ENCODE results near the gene ABCA13. TPM values are rescaled to one million over a fixed set of nuclear protein-coding genes. Genes with fewer than 3 reads are reported as not detected.

The ABCA13 gene
- total RNA-seq, 1 experiment from 2014 or later = not detected

GRCh38 chr7:48643431-48644013 is 472.3 kb downstream of the ABCA13 start:
- intact Hi-C loops (cut with micrococcal nuclease) = no loop called here
- Histone ChIP-seq H2AFZ (ENCODE audit: low read depth, low read length, poor library complexity, severe bottlenecking) (no peak overlapping the region), H3K9ac (ENCODE audit: low read length) (no peak overlapping the region), H3K9me3 (ENCODE audit: control insufficient read depth in 1 of 2, insufficient read depth in 1 of 2, low read depth in 1 of 2, low read length in 2 of 2) (peaks cover 6 to 20% of the 10 kb centered on the region in 2 experiments; a peak in 2 of 4 replicates), H3K36me3 (ENCODE audit: control insufficient read depth in 1 of 2, insufficient read depth in 2 of 2, low read length in 2 of 2) (no peaks in the 10 kb centered on the region), H3K27me3 (ENCODE audit: insufficient read depth, low read length) (no peaks in the 10 kb centered on the region), H3K4me1 (ENCODE audit: control insufficient read depth in 1 of 2, insufficient read depth in 2 of 2, low read length in 2 of 2) (no peaks in the 10 kb centered on the region), H3K79me2 (ENCODE audit: insufficient read depth, low read length) (no peaks in the 10 kb centered on the region), H3K9me2 (ENCODE audit: insufficient read depth) (no peaks in the 10 kb centered on the region), H3K4me3 (replicated peaks in 1 of 2; ENCODE audit: low read depth in 1 of 2, low read length in 2 of 2) (no peak overlapping the region), H3K27ac (ENCODE audit: low read depth, low read length) (no peak overlapping the region), H3K4me2 (ENCODE audit: low read length) (no peak overlapping the region), H4K20me1 (ENCODE audit: insufficient read depth) (no peaks in the 10 kb centered on the region)
- CTCF ChIA-PET = no interaction called here
- RAD21 ChIA-PET (ENCODE audit: low non-redundant PET in 1 of 2, low total read pairs in 2 of 2, uncharacterized antibody in 2 of 2, unreplicated experiment in 2 of 2) = no interaction called here
- TF ChIP-seq MAX (IDR thresholded peaks at IDR 0.05) = no peak
- TF ChIP-seq JUND (IDR thresholded peaks at IDR 0.05) = no peak
- TF ChIP-seq EZH2 (IDR thresholded peaks at IDR 0.05) = no peak
- no peak for TF ChIP-seq REST (IDR thresholded peaks at IDR 0.05; ENCODE audit: low read depth)
- TF ChIP-seq CBX3 (IDR thresholded peaks at IDR 0.05; ENCODE audit: low read depth) = no peak
- TF ChIP-seq SRF (IDR thresholded peaks at IDR 0.05; ENCODE audit: low read depth) = no peak
- TF ChIP-seq POLR2A (IDR thresholded peaks at IDR 0.05; ENCODE audit: borderline replicate concordance, extremely low read depth, insufficient read depth, insufficient read length) = no peak
- no peak for TF ChIP-seq FOSL1 (IDR thresholded peaks at IDR 0.05; ENCODE audit: low read depth)
- no peak for TF ChIP-seq CEBPB (IDR thresholded peaks at IDR 0.05; ENCODE audit: low read depth)
- no peak for TF ChIP-seq YY1 (IDR thresholded peaks at IDR 0.05; ENCODE audit: extremely low read depth, insufficient replicate concordance, low read depth, low read length)
- TF ChIP-seq POLR2AphosphoS5 (IDR thresholded peaks at IDR 0.05; ENCODE audit: low read depth, low read length) = no peak
- BruUV-seq (replicated peaks) = no TSS peak
- no peak for ATAC-seq
- DNase-seq (ENCODE audit: low read depth, low spot score) = no peak
- POLR2A ChIA-PET = no interaction called here
